Activated naive CD8-positive, alpha-beta T cell treated with anti-CD3 and anti-CD28 coated beads, Interleukin-2, amount 50 U/mL, for 24 hours (primary cell): Measurements from ENCODE around the gene ANAPC10.

Experiments
- ATAC-seq: fragments of 150-1000 bp; cut with Tn5 transposase; one replicate; pipeline ENCODE4 v1.10.0; 2021
- DNase-seq: peaks from one replicate; pipeline ENCODE4 v3.0.0; 2021
- H3K27ac Mint-ChIP-seq: one replicate; pipeline ENCODE4 v1.8.0; 2021; ENCODE audit warnings: mild to moderate bottlenecking, mixed read lengths
- H3K27me3 Mint-ChIP-seq: one replicate; pipeline ENCODE4 v1.8.0; 2021; ENCODE audit warnings: mixed read lengths
- H3K36me3 Mint-ChIP-seq: one replicate; pipeline ENCODE4 v1.8.0; 2021; ENCODE audit warnings: low read depth, mixed read lengths
- H3K4me1 Mint-ChIP-seq: one replicate; pipeline ENCODE4 v1.8.0; 2021; ENCODE audit warnings: mixed read lengths
- H3K4me3 Mint-ChIP-seq: one replicate; pipeline ENCODE4 v1.8.0; 2021; ENCODE audit warnings: mild to moderate bottlenecking, moderate library complexity, mixed read lengths
- H3K9me3 Mint-ChIP-seq: one replicate; pipeline ENCODE4 v1.8.0; 2021; ENCODE audit warnings: mixed read lengths

ANAPC10 gene

GRCh38 chr4:144948009-144948408 is 150.0 kb downstream of the ANAPC10 start:
- Mint-ChIP-seq H3K4me3 (no peak overlapping the region), H3K9me3 (peaks cover 15% of the 10 kb centered on the region), H3K4me1 (no peaks in the 10 kb centered on the region), H3K27ac (no peak overlapping the region), H3K36me3 (no peaks in the 10 kb centered on the region), H3K27me3 (no peaks in the 10 kb centered on the region)
- no peak for DNase-seq
- no peak for ATAC-seq
